Activated T-helper 1 cell treated with Interleukin-2 at 50 U/mL for 16 hours (primary cell): Measurements from ENCODE around the gene TAAR9.
"Not testable (repeated sequence)": the region's sequence is repeated elsewhere in the genome, so short reads cannot be mapped to it uniquely, and the experiment has no call there.

Experiments
- DNase-seq: peaks from one replicate; pipeline ENCODE4 v3.0.0-alpha.2; 2020; ENCODE audit warnings: low read depth

Gene TAAR9

DNA sequence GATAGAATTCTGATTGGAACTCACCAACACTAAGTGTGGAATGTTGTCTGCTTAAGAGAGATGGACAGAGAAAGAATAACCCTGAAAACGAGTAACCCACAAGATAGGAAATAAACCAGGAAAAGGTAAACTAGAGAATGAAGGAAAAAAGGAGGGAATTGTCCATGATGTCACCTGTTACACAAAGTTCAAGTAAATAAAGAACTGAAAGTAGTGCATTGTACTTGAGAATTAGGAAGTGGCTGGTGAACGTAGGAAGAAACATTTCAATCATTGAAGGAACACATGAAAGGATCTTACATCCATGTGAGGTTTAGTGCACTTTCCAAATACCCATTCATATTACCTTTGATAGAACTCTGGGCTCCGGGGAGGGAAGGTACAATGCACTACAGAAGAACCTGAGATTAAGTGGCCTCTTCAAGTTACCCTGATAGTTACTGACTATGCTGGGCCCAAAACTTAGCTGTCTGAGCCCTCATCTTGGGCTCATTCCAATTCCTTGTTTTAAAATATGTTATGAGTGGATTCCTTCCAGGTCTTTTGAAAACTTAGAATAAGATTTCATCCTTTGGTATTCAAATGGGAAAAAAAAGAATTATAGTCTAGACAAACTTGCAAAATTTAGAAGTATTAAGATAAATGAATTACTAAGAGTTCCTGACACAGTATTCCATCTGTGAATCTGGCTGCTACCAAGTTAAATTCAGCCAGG, 24.1 kb upstream of the TAAR9 start:
- DNase-seq, result no peak

DNA sequence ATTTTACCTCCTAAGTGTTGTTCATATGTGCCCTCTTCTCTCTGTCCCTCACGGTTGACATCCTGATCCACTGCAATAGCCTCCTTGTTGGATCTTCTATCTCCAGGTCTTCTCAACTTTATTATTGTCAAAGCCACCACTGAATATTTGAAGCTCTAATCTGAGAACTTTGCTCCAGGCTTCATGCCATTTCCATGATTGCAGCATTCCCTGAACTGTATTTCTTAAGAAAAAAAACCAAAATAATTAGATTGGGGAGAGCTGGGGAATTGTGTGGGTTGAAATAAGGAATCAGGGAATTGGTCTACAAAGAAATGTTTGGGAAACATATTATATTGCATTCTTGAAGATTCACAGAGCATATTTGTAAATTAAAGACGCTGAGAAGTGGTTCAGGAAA, 22.7 kb upstream of the TAAR9 start:
- DNase-seq, result no peak

DNA sequence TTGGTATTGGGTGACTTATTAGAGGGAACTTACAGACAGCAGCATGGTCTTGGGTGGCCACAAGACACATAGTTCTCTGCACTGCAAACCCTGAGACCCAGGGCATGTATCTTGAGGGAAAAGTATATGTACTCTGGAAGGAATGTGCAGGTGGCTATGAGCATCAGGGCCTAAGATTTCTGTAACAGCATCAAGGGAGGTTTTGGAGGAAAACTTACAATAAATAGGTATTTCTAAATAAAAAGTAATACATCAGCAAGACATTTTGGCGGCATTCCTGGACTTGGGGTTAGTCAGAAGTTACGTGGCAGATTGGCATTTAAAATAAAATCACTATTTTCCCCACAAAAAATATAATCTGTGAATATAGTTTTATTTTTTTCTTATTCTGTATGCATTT, 17.1 kb upstream of the TAAR9 start:
- DNase-seq, result no peak

DNA sequence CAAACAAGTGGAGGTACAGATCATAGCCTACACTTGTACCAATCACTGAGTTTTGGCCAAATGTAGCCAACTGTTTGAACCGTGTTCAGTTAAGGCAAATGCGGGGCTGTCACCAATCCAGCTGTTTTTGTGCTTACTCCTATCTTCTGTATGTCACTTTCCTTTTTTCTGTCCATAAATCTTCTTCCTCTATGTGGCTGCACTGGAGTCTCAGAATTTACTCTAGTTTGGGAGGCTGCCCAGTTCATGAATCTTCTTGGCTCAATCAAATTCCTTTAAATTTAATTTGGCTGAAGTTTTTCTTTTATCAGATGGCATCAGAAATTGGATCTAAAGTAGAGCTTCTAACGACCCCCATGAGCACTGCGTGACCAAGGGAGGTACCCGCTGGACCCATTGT, 13.4 kb upstream of the TAAR9 start:
- no peak for DNase-seq

DNA sequence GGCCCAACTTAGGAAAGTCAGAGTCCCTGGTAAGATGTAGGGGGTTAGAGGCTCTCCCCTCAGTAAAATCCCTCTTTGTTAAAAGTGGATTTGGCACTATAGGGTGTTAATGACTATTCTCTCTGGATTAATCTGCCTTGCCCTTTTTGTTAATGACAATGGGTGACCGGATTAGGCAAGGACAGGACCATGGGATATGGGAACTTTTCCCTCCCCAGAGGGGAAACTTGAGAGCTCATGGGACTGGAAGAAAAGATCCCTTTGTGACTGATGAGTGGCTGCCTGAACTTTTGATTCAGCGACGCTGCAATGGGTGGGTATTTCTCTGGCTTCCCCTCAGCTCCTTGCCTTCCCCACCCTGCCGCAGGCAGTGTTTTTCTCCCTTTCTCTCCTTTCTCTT, 12.2 kb upstream of the TAAR9 start:
- no peak for DNase-seq

DNA sequence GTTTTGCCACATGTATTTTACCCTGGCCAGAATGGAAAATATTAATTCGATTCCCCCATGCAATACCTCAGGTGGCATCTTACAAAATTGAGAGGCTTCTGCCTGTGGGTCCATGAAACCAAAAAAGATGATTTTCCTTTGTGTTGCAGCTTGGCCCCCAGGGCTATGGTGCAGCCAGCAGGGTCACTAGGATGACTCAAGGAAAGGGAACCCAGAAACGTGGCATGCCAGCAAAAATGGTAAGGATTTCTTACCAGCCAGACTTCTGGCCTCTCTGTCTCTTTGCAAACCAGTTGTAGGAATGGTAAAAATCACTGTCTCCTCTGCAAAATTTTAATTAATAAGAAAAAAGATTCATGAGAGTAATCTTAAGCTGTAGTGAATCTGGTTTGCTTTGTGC, 11.6 kb upstream of the TAAR9 start:
- DNase-seq, result no peak

DNA sequence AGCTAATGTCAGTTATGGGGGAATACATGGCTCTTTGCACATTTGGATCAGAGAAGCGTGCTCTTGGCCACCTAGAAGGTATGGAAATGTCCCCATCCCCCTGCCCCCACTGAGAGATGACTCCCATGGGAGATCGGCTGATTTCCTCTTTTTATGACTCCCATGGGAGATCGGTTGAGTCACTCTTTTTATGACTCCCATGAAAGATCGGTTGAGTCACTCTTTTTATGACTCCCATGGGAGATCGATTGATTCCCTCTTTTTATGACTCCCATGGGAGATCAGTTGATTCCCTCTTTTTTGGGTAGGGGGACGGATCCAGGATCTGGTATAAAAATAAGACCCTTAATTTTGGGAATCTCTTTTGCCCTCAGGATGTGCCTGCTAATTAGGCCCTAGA, 10.3 kb upstream of the TAAR9 start:
- no peak for DNase-seq

DNA sequence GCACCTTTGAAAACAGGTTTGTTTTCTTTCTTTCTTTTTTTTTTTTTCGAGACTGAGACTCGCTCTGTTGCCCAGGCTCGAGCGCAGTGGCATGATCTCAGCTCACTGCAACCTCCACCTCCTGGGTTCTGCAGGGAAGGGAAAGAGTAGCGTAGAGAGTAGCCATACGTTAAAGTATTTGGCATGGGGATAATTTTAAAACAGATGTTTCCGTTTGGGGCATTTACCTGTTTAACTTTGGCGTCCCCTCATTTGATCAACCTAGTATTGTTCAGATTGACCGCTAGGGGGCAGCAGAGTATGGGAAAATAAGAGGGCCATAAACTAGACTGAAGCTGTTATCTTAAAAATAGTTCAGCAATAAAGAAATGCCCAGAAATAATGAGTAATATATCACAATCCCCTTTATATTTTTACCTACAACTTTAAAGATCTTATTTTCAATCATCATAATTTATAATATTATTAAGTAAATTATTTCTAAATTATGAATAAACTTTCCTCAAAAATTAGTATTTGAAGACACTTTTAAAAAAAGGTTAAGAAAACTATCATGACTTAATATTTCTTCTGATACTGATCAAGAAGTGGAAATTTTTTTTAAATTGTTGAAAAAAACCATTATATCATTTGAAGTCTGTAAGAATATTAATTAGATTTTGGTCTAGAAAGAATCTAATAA, 7.6 kb upstream of the TAAR9 start:
- DNase-seq, result peak; percentile 45

DNA sequence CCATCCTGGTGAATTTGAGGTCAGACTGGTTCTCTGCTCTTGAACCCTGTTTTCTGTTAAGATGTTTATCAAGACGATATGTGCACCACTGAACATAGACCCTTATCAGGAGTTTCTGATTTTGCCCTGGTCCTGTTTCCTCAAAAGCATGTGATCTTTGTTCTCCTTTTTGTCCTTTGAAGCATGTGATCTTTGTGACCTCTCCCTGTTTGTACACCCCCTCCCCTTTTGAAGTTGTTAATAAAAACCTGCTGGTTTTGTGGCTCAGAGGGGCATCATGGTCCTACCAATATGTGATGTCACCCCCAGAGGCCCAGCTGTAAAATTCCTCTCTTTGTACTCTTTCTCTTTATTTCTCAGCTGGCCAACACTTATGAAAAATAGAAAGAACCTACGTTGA, 3.5 kb upstream of the TAAR9 start:
- DNase-seq, result not testable (repeated sequence)

DNA sequence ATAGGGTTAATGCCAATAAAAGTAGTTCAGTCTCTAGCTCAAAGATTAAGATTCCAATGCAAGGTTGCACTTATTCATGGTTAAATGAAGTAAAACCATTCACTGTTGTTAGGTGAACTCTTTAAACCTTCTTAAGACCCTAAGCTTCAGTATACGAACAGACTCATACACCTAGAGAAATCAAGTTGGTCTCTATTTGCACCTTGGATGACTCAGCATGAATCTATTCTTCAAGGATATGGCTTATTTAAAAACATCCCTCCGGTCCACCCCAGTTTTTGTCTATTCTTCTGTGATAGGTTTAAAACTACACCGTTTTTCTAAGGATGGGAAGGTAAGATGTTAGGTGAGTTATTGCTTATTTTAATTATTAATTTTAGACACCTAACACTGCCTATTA, 932 bp upstream of the TAAR9 start:
- DNase-seq, result no peak

DNA sequence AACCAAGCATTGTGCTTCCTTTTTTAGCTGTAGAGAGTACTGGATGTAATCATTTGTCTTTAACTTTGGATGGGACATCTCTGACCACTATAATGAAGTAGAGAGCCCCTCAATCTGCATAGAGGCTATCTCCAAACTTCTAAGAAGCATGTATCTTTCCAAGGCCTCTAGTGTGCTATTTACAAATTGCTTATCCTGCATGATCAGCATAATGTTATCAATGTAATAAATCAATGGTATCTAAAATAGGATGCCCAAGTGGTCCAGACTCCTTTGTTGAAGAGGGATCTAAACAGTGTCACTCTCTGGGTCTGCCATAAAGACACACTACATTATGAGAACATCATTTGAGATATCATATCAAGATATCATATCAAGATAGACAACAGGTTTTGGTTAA, 6.7 kb downstream of the TAAR9 start:
- no peak for DNase-seq

DNA sequence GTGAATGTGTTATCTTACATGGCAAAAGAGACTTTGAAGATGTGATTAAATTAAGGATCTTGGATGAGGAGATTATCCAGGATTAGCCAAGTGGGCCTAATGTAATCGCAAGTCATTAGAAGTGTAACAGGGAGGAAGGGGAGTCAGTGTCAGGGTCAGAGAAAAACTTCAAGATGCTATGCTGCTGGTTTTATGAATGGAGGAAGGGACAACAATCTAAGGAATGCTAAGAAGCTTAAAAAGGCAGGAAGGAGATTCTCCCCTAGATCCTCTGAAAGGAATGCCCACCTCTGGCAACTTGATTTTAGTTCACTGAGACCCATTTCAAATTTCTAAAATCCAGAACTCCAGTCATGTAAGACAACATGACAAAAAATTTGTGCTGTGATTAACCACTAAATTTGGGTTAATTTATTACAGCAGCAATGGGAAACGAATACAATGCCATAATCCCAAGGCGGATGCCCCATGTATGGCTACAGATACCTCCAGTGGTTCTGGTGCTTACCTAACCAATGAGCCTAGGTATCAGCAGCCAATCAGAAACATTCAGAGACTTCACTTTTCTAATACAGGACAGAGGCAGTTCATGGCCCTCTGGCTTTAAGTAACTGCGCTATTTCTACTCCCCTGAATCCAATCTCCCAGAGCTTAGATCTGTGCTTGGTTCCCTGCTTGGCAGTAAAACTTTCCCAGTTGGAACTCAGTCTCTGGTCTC, 10.8 kb downstream of the TAAR9 start:
- DNase-seq, result no peak

DNA sequence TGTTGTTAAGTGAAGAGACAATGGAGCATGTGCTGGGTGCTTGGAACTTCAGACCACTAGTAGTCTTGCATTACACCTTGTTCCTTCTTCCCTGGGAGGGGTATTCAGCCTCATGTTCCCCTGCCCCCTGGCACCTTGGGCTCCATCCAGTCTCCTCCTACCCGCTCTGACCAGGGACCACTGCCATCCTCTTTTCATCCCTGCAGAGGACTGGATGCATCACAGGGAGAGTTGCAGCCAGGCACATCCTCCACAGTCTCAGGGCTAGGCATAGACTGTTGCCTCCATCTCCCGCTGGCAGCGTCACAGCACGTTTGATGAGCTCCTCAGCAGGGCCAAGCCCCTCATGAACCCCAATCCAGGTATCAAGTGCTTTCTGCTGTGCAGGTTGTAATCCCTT, 13.1 kb downstream of the TAAR9 start:
- DNase-seq, result no peak

DNA sequence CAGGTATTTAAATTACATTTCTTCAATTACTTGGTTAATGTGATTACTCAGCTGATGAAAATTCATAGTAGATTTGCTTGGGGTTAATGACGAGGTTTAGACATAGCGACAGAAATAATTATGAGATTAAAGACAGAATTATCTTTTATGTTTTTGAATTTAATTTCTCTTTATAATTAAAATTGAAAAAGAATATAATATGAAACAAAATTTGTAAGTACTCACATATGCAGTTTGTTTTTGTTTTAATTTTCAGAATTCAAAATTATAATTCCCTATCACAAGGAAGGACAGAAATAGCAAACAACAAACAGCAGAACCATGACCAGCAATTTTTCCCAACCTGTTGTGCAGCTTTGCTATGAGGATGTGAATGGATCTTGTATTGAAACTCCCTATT, 14.3 kb downstream of the TAAR9 start, which contains the start of gene TAAR8:
Gene TAAR8 (plus strand): TSS at position 301 of the 400 bp plus-strand sequence. CDS start 21 bp downstream, at position 322.
- DNase-seq, result no peak

DNA sequence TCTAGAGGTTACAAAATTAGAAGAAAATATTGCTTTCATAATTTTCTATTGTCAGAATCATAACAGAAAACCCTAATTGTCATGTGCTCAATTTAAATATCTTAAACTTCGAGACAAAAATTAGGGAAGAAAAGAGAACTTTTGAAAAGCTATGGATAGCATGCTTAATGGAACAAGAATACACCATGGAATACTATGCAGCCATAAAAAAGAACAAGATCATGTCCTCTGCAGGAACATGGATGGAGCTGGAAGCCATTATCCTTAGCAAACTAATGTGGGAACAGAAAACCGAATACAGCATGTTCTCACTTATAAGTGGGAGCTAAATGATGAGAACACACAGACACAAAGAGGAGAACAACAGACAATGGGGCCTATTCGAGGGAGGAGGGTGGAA, 22.0 kb downstream of the TAAR9 start:
- DNase-seq, result not testable (repeated sequence)

DNA sequence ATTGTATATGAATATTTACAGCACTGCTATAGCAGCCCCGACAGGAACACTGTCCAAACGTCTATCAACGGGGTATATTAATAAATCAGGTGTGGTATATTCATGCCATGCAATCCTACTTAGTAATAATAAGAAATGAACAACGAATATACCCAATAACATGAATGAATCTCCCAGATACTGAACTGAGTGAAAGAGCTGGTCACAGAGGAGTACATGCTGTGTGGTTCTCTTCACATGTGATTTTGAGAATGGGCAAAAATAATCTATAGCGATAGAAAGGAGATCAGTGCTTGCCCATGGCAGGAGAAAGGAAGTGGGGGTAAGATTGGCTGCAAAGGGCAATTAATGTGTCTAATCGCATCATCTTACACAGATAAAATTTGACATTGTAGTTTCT, 28.3 kb downstream of the TAAR9 start:
- DNase-seq, result no peak

DNA sequence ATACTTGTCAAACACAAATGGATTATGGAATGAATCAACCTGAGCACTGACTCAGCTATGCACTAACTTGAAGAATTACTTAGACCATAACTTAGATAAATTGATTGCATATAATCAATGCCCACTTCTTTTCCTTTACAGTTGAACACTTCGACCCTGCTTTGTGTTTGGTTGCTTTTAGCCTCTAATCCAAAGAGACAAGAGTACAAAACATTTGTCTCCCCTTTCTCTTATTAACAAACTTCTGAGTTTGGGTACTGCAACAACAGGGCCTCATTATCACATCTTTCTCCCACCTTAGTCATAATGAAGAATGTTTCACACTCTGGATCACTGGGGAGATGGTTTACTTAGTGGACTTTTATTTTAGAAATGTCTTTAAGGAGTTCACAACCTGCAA, 29.5 kb downstream of the TAAR9 start:
- no peak for DNase-seq

DNA sequence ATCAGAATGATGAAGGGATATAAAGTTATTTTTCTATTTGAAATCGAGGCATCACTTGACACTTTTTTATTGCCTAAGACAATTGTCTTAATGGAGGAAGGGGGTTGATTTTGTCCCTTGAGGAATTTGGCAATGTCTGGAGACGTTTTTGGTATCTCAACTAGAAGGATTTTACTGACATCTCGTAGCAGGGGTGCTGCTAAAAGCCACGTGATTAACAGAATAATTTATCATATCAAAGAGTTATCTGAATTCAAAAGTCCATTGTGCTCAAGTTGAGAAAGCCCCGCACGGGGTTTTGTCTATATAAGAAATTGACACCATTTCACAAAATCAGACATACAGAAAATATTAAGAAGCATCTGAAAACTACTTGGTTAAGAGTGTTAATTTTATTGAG, 30.5 kb downstream of the TAAR9 start:
- no peak for DNase-seq

DNA sequence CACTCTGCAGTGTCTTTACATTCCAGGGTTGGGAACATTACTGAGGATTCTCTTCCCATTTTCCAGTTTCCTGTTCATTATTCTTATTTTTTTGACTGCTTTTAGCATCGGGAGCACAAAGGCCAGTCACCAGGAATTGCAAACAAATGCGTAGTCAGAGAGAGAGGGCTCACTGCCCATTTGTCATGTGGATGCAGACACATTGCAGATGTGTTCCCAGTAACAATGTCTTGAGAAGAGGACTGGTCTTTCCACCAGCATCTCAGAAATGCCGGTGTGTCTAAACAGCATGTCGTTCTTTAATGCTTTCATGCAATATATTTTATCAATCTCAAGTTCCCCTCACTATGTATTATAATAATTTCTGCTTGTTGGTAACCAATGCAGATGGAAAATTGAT, 31.1 kb downstream of the TAAR9 start:
- no peak for DNase-seq

DNA sequence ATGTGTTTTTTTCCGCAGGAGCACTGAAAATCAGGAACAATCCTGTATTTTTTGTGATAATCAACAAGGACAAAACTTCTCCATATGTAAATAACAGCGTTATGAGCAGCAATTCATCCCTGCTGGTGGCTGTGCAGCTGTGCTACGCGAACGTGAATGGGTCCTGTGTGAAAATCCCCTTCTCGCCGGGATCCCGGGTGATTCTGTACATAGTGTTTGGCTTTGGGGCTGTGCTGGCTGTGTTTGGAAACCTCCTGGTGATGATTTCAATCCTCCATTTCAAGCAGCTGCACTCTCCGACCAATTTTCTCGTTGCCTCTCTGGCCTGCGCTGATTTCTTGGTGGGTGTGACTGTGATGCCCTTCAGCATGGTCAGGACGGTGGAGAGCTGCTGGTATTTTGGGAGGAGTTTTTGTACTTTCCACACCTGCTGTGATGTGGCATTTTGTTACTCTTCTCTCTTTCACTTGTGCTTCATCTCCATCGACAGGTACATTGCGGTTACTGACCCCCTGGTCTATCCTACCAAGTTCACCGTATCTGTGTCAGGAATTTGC, 32.2 kb downstream of the TAAR9 start, which contains the start of gene TAAR6:
Gene TAAR6 (plus strand): TSS at position 102 of the 557 bp plus-strand sequence. CDS start 0 bp downstream, at position 102.
- DNase-seq, result no peak

DNA sequence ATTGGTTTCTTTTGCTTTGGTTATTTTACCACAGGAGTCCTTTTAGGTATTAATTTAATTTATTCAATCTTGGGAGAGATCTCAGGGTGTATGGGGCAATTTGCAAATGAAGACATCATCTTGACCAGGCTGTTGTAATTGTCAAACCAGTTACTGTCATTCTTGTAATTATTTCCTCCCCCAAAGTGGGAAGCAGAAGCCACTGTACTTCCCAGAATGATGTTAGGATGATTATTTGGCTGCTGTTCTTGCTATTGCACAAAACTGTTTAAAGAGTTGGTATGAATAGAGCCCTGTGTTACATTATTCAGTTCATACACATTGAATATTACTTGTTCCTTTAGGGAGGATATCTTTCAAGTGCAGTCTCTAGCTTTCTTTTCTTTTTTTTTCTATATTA, 33.7 kb downstream of the TAAR9 start:
- no peak for DNase-seq

DNA sequence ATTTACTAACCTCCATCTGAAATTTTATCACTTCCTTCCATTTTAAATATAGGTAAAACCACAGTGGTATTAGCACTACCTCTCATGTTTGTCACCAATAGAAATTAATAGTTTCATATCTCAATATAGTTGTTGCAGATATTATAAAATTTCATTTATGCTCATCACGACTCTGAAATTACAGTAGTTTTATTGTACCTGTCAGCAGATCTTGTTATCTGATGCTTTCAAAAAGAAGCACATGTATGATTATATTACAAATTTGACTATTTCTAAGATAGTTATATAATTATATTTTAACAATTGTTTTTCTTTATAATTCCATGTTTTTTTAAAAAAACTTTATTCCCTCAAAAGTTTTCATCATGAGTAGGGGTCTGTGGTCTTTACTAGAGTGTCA, 46.6 kb downstream of the TAAR9 start:
- no peak for DNase-seq

DNA sequence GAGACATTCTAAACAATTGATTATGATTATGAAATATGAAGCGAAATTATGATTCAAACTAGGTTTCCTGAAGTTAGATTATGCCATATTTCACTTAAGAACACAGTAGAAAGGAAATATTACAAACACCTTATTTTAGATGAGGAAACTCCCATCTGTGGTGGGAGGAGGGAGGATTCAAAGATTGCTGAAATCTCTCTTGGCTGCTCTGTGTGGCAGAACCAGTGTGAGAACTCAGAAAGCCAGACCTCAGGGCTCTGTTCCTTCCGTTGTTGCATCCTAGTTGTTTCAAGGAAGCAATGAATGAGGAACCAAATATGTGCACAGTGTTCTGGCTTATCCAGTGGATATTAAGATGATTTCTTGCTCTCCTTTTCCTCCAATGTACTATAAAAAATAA, 49.3 kb downstream of the TAAR9 start:
- no peak for DNase-seq
